Measurements from ENCODE around the gene RRP1B.

DNA sequence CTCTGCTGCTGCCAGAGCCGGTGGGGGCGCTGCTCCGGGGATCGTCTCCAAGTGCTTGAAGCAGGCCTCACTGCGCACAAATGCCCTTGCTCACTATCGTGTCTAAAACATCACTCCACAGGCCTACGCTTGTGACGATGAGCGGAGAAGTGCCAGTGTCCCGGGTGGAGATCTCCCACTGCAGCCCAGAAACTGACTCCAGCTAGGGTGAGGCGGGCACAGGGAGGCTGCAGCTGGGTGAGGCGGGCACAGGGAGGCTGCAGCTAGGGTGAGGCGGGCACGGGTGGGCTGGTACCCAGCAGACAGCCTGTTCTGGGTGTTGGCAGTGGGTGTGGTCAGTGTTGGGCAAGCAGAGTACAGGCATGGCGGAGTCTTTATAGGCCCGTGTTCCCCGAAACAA lies 36.9 kb downstream of the RRP1B start:
- TF ChIP-seq, protein P1, sequence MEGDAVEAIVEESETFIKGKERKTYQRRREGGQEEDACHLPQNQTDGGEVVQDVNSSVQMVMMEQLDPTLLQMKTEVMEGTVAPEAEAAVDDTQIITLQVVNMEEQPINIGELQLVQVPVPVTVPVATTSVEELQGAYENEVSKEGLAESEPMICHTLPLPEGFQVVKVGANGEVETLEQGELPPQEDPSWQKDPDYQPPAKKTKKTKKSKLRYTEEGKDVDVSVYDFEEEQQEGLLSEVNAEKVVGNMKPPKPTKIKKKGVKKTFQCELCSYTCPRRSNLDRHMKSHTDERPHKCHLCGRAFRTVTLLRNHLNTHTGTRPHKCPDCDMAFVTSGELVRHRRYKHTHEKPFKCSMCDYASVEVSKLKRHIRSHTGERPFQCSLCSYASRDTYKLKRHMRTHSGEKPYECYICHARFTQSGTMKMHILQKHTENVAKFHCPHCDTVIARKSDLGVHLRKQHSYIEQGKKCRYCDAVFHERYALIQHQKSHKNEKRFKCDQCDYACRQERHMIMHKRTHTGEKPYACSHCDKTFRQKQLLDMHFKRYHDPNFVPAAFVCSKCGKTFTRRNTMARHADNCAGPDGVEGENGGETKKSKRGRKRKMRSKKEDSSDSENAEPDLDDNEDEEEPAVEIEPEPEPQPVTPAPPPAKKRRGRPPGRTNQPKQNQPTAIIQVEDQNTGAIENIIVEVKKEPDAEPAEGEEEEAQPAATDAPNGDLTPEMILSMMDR (IDR thresholded peaks at IDR 0.05; ENCODE audit: low read depth, low read length, missing input control): no peak
- TF ChIP-seq YY1 (IDR thresholded peaks at IDR 0.05) (no peak), SP1 (IDR thresholded peaks at IDR 0.05) (no peak), NR2F2 (IDR thresholded peaks at IDR 0.05) (no peak), TAF1 (conservative IDR thresholded peaks at IDR 0.05) (no peak)
- TF ChIP-seq, protein P2, sequence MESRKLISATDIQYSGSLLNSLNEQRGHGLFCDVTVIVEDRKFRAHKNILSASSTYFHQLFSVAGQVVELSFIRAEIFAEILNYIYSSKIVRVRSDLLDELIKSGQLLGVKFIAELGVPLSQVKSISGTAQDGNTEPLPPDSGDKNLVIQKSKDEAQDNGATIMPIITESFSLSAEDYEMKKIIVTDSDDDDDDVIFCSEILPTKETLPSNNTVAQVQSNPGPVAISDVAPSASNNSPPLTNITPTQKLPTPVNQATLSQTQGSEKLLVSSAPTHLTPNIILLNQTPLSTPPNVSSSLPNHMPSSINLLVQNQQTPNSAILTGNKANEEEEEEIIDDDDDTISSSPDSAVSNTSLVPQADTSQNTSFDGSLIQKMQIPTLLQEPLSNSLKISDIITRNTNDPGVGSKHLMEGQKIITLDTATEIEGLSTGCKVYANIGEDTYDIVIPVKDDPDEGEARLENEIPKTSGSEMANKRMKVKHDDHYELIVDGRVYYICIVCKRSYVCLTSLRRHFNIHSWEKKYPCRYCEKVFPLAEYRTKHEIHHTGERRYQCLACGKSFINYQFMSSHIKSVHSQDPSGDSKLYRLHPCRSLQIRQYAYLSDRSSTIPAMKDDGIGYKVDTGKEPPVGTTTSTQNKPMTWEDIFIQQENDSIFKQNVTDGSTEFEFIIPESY (IDR thresholded peaks at IDR 0.05): no peak

Measured in liver (tissue), 3 donors.